GM10847 (cell line): ENCODE data around the gene GIMAP1.

Source experiments
- POLR2A ChIP-seq: IDR thresholded peaks from 2 replicates; pipeline ENCODE4 v1.6.1; 2011; ENCODE audit not compliant: insufficient read length; ENCODE audit errors: extremely low read depth

GIMAP1 gene

DNA sequence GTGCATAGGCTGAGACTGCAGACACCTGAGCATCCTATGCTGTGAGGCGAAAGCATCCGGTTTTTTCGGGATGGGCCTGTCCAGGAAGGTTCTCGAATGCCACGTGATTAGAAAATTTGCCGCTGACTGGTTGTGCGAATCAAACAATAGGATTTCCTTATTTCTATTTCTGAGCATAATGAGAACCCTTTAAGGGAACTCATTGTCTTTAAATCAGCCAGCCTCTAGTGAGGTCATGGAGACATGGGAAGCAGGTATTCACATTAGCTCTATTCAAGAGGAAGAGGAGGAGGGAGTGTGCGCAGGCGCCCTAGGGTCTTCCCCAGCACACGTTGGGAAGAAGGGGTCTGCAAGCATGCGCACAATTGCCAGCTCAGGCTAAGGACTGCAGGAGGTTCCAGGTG is 5.6 kb downstream of the GIMAP1 start:
- no peak for TF ChIP-seq POLR2A

DNA sequence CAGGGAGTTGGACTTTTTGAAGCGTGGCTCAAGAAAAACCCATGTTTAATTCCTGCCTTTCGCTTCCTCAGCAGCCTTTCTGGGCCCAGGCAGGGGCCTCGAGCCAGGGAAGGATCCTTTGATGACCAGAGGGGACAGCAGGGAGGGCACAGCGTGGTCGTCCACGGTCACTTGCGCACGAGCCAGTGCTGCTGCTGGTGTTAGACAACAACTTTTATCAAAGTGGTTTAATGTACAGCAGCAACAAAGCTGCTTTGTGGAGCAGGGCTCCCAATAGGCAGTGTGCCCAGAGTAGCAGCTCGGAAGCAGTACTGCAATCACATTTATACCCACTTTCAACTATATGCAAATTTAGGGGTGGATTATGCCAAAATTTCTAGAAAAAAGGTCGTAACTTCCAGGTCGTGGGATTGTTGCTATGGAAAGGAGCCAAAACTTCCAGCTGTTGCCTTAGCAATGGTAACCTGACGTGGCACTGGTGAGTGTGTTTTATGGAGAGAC is 6.1 kb downstream of the GIMAP1 start:
- no peak for TF ChIP-seq POLR2A

DNA sequence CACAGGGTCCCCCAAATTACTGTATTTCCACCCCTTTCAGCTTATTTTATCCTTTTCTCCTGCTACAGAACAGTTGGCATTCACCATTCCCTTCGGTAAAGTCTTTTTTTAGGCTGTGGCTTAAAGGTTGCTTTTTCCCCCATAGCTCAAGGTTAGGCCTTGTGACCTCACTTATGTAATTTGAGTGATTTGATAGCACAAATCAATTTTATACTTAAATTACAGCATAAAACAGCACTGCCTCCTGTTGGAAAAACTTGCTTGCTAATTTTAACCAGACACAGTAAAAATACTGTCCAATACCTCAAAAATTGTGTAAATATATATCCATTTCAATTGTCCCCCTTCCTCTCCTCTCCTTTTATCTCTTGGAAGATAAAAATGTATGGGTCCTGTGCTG is 7.1 kb downstream of the GIMAP1 start:
- TF ChIP-seq POLR2A = no peak

DNA sequence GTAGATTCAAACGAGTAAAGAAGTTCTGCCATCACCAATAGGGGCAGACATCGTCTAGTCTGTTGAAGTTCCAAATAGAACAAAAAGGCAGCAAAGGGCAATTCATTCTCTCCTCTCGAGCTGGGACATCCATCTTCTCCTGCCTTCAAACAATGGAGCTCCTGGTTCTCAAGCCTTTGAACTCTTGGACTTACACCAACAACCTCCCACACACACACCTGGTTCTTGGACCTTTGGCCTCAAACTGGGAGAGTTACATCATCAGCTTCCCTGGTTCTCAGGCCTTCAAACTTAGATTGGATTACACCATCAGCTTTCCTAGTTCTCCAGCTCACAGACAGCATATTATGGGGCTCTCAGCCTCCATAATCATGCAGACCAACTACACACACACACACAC is 11.0 kb downstream of the GIMAP1 start:
- TF ChIP-seq POLR2A = no peak

DNA sequence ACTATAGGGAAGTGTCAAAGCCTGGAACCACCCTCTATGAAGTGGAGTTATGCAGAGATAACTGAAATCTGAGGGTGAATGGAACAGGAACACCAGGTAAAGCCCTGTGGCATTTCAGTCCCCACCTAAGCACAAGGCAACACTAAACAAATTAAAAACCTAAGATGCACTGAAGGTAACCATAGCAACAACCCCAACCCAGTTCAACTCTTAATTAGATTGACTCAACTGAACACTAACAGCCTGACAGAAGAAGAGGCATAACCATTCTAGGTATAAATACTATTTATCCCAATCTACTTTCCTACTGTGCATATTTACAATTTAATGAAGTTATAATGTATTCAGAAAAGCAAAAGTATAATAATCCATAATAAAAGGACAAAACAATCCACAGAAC is 11.6 kb downstream of the GIMAP1 start:
- TF ChIP-seq POLR2A = no peak

DNA sequence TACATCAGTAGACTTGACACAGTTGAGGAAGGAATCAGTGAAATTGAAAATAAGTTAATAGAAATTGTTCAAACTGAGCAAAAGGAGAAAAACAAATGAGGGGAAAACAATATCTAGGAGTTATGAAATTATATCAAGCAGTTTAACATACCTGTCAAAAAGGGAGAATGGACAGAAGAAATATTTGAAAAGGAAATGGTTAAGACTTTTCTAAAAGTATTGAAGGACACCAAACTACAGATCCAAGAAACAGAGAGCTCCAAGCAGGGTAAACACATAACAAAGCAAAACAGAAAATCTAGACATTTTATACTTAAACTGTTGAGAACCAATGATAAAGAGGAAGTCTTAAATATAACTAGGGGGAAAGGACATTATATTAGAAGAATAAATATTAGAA is 12.2 kb downstream of the GIMAP1 start:
- TF ChIP-seq POLR2A = no peak

DNA sequence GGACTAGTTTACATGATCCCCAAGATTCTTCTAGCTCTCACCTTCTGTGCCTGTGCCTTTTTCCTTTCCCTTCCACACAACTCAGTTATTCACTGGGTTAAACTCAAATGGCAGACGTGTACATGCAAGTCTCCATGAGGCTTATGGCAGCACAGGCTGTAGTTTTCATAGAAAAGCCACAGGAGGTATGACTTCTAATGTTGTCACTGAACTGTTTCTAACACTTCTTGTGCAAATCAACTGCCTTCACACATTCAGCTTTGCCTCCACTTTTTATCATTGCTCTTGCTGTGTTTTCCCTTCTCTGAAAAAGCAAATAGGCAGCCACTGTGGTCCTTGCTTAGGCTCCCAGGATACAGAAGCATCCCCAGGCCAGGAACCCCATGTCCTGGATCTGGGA is 15.5 kb downstream of the GIMAP1 start:
- no peak for TF ChIP-seq POLR2A

DNA sequence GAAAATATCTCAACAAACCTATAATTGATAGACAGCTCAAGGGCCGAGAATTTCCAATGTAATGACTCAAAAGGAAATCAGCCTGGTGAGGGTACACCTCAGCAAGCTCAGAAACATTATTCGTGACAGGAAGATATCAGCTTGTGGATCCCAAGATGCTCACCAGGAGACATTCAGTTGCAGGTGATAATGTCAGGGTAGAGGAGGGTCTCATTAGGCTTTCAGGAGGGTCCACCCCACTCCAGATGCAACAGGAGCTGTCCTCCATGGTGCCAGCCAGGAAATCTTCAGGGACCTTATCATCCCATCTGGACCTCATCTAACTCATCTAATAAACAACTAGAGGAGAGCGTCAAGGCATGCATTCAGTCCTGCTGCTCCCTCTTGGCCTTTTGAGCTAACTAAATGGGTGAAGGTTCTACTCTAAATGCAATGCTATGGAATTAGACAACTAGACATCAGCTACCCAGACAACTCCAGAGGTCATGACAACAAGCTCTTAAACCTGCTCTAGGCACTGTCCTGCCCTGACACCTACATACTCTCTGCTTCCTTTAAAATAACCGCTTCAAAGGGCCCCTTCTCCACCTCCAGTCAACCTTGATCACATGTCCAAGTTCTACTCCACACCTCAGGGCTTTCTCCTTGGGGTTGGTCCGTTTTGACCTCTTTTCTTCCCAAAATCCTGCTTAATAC is 16.5 kb downstream of the GIMAP1 start:
- no peak for TF ChIP-seq POLR2A

DNA sequence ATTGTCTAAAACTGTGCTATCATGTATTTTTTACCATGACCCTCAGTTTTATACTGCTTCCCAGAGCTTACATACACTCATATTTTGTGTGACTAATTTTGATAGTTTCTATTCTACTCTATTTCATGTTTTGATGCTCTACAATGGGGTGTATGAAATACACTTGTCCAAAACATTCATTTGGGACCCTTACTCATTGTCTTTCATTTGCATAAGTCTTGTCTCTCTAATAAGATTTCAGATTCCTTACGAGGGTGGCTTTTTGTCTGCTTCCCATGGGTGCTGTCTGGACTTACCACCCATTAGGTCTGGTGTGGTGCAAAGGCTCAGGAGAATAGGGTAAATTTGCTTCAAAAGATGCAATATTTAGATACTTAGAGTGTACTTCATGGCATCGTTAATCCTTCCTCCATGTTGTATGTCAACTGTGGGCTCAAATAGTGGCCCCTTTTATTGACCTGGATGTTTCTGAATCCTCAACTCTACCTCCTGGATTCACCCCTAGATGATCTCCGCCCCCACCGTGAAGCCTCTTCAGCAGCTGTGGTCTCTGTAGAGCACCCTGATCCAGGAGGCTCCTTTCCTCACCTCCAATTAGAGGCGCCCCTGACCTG is 17.2 kb downstream of the GIMAP1 start:
- no peak for TF ChIP-seq POLR2A

DNA sequence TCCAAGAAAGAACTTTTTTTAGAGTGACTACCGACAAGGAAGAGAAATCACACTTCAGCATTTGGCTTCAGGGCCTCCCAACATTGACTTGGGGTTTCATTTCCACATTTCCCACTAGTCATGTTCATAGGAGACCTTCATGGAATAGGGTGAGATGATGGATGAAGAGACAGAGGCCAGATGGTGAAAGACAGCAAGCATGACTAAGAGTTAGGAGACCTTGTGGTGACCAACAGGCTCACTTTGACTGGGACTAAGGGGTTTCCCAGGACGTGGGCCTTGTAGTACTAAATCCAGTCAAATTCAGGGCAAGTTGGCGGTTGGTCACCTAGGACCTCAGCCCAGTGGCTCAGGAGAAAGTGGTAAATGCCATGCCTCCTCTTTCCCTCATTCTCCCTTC is 17.8 kb downstream of the GIMAP1 start:
- TF ChIP-seq POLR2A = no peak

DNA sequence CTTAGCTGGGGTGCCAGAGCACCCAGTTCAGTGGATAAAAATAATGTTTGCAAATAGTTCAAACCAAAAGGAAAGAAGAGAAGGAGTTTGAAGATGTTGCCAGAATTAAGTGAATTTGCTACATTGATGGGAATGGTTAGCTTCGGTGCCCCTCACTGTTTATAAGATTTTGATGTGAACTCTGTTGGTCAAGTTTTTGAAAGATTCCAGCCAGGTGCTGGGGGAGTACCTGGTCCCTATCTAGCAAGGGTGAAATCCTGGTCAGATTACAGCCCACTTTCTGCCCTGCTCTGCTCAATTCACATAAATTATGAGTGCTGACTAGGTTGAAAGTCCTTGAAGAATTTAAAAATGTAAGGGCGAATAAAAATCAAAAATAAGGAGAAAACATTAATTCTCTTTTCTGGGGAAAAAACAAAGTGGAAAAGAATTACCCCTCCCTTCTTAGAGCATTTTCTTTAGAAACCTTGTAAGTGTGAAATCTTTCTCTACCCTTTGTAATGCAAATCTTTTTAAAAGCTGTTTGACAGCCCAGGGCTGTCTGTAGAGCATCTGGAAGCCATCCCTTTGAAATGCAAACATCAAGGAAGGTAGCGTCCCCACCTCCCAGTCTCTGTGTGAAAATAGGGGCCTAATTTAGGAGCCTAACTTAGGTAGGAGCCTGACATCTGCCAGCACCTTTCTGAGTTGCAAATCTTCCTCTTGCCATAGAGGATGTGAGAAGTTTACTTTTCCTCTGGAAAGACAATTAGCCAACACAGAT is 19.4 kb downstream of the GIMAP1 start:
- TF ChIP-seq POLR2A = no peak

DNA sequence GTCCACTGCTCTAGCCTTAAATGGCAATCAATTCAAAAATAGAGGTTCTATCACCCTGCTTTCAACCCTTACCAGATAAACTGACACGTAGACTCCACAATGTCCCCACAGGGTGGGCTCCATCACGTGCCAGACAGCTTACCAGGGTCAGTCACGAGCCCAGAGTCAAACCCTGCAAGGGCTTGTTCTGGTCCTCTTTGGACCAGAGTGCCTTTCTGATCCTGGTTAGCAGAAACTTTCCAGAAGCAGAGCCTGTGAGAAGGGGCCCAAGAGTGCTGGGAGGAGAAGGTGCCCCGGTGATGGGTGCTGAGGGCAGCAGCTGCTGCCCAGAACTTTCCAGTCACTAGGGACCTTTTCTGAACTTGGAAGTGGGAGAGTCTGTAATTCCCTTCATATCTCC is 20.5 kb downstream of the GIMAP1 start:
- TF ChIP-seq POLR2A = no peak

DNA sequence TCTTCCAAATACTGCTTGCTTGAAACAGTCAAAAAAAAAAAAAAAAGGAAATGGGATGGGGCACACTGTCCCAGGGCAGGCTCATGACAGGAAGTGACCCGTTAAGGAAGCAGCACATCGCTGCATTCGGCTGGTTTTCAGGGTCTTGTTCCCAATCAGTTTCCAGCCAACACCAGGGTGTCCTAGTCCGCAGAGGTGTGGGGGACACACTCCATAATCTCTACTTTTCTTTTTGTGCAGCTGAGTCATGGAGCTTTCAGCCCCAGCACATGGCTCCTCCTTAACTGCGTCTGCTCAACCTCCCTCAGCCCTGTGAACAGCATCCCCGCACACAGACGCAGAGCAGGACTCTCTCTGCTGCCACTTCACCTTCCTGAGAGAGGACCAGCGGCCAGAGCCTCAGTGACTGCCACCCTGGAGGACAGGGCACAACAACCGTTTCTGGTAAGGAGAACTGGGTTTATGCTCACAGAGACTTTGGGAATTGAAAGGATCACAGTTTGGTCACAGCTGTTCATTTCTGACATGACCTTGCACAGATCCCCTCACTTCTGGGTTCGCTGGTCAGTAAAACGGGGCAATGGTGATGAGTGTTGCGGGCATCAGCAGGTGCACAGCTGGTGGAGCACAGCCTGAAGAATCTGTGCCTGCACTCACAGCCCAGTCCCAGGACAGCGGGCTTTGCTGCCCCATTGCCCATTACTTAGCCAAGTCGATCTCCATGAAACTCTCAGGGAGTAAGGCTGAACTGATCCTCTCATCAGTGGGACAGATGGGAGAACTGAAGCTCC is 21.0 kb downstream of the GIMAP1 start, which contains the start of gene GIMAP5:
GIMAP5 (plus strand) TSS at position 154 of the 791 bp plus-strand sequence. CDS start 3,467 bp downstream, outside the sequence.
- no peak for TF ChIP-seq POLR2A

DNA sequence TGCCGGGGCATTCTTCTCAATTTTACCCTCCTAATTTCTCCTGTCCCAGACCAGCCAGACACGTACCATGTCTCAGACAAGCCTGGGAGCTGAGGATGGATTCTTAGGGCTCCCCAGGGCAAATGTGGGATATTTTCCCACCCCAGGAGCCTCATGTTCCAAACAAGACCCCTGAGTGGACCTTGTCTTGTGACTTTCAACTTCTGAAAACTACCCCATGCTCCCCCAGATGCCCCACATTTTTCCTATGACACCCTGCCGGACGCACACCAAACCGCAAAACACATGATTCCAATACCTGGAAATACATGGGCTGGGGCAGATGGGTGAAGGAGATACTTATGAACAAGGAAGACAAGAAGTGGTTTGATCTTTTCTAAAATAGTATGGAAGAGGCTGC is 21.7 kb downstream of the GIMAP1 start:
- no peak for TF ChIP-seq POLR2A

DNA sequence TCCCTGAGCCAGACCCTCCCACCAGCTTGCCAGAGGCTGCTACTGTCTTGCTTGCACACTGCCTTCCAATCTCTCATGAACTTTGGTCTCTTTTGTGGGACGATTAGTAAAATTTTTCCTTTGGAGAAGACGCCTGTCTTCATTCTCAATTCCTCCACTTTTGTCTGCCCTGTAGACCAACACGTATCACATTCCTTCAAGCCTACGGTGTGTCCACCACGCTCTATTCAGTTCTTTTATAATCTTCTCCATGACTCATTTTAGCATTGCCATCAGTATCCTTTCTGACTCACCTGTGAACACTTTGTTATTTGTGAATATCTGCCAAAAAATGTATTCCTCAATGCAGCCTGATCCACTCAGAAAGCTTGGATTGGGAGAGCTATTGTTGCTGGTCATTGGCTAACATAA is 22.2 kb downstream of the GIMAP1 start:
- TF ChIP-seq POLR2A = no peak
